Transverse colon (tissue), 3 donors: Measurements from ENCODE around the gene MESD.

Experiments
- EP300 ChIP-seq: sonication (generic); formaldehyde crosslinking; IDR thresholded peaks from one replicate; pipeline ENCODE4 v1.6.1; 2017; ENCODE audit warnings: antibody characterized with exemption, low read depth
- TF ChIP-seq, protein P1 (sequence below), 5 experiments: fragments of 200-600 bp in 3 of 5; fragments of 450-650 bp in 2 of 5; sonication (generic) in 3 of 5; IDR thresholded peaks; 1 replicate in 2 of 5; 2 replicates in 3 of 5; pipeline ENCODE4 v1.5.1; 2016 to 2017; ENCODE audit warnings: antibody characterized with exemption in 5 of 5, inconsistent platforms in 3 of 5, mild to moderate bottlenecking in 2 of 5, moderate library complexity in 1 of 5

DNA sequence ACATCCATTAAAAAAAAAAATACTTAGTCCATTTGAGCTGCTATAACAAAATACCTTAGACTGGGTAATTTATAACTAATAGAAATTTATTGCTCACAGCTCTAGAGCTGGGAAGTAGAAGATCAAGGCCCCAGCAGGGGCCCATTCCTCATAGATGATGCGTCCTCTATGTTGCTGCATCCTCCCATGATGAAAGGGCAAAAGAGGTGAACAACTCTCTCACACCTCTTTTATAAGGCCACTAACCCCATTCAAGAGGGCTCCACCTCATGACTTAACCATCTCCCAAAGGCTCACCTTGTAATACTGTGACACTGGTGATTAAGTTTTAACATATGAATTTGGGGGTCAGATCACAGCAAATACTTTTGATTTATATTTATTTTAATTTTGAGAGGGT is 8.1 kb upstream of the MESD start:
- TF ChIP-seq EP300: no peak
- TF ChIP-seq, protein P1, sequence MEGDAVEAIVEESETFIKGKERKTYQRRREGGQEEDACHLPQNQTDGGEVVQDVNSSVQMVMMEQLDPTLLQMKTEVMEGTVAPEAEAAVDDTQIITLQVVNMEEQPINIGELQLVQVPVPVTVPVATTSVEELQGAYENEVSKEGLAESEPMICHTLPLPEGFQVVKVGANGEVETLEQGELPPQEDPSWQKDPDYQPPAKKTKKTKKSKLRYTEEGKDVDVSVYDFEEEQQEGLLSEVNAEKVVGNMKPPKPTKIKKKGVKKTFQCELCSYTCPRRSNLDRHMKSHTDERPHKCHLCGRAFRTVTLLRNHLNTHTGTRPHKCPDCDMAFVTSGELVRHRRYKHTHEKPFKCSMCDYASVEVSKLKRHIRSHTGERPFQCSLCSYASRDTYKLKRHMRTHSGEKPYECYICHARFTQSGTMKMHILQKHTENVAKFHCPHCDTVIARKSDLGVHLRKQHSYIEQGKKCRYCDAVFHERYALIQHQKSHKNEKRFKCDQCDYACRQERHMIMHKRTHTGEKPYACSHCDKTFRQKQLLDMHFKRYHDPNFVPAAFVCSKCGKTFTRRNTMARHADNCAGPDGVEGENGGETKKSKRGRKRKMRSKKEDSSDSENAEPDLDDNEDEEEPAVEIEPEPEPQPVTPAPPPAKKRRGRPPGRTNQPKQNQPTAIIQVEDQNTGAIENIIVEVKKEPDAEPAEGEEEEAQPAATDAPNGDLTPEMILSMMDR (IDR thresholded peaks at IDR 0.05): no peak
